BE2C (cell line): Measurements from ENCODE around the gene TOR1B.
A peak's percentile ranks its signal among the peaks of the same experiment; 100 is the strongest.

Experiments used
- DNase-seq: peaks from one replicate; pipeline ENCODE4 v3.0.0-alpha.2; 2020
- H3K27me3 ChIP-seq: fragments of 250-450 bp; sonication (Bioruptor Pico); 2 replicates; pipeline ENCODE4 v1.5.1; 2020; ENCODE audit warnings: mild to moderate bottlenecking
- H3K36me3 ChIP-seq: fragments of 250-450 bp; sonication (Bioruptor Pico); 2 replicates; pipeline ENCODE4 v1.5.1; 2020; ENCODE audit warnings: mild to moderate bottlenecking
- H3K4me1 ChIP-seq: fragments of 250-450 bp; sonication (Bioruptor Pico); 2 replicates; pipeline ENCODE4 v1.5.1; 2020
- H3K4me3 ChIP-seq: 2 replicates; pipeline ENCODE4 v1.5.1; 2011; ENCODE audit warnings: low read depth, low read length
- H3K9me3 ChIP-seq: fragments of 250-450 bp; sonication (Bioruptor Pico); 2 replicates; pipeline ENCODE4 v1.5.1; 2020
- TF ChIP-seq, protein P1 (sequence below): IDR thresholded peaks from 2 replicates; pipeline ENCODE4 v1.5.1; 2012; ENCODE audit warnings: mild to moderate bottlenecking, low read depth, low read length

TOR1B gene

DNA sequence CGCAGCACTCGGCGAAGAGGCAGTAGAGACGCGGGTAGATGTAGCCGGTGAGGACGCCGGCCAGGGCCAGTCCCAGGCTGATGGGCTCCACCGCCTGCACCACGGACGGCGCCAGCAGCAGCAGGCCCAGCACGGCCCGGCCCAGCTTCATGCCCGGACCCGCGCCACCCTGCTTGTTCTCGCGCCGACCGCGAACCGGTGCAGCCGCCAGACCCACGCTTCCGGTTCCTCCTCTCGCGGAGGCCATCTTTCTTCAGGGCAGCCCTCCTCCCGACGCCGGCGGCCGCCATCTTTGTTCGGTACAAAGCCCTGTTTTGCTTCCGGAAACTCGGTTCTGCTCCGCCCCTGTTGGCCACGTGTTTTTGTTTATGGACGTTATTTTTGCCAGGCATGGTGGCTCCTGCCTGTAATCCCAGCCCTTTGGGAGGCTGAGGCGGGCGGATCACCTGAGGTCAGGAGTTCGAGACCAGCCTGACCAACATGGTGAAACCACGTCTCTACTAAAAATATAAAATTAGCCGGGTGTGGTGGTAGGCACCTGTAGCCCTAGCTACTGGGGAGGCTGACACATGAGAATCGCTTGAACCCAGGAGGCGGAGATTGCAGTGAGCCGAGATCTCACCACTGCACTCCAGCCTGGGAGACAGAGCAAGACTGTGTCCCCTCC, 21.1 kb downstream of the TOR1B start, which contains the start of gene TOR1A:
Gene TOR1A (minus strand): TSS at position 202 of the 667 bp plus-strand sequence. CDS start 51 bp downstream, at position 151.
- H3K36me3 ChIP-seq: peaks cover 39% of the 10 kb centered on the region
- TF ChIP-seq, protein P1, sequence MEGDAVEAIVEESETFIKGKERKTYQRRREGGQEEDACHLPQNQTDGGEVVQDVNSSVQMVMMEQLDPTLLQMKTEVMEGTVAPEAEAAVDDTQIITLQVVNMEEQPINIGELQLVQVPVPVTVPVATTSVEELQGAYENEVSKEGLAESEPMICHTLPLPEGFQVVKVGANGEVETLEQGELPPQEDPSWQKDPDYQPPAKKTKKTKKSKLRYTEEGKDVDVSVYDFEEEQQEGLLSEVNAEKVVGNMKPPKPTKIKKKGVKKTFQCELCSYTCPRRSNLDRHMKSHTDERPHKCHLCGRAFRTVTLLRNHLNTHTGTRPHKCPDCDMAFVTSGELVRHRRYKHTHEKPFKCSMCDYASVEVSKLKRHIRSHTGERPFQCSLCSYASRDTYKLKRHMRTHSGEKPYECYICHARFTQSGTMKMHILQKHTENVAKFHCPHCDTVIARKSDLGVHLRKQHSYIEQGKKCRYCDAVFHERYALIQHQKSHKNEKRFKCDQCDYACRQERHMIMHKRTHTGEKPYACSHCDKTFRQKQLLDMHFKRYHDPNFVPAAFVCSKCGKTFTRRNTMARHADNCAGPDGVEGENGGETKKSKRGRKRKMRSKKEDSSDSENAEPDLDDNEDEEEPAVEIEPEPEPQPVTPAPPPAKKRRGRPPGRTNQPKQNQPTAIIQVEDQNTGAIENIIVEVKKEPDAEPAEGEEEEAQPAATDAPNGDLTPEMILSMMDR: no peak
- no peaks in the 10 kb centered on the region for H3K27me3 ChIP-seq
- peak within 1 kb of the TSS; percentile 79 for H3K4me3 ChIP-seq
- peak; percentile 96 for DNase-seq
- no peaks in the 10 kb centered on the region for H3K4me1 ChIP-seq
- H3K9me3 ChIP-seq: no peaks in the 10 kb centered on the region

DNA sequence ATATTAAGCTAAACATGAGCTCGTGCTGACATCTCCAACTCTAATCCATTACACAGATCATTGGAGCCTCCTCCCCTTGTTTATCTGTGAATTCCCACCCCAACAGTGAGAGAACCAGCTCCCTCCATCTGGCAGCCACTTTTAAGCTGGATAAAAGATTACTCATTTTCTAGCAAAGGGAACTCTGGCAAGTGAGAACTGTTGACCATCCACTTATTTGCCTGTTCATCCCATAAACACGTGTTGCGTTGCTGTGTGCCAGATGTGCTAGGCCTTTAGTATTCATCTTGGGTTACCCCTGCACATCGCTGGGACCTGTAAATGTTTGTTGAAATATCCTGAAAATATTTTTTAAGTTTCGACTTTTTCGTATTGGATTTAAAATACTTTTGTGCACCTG, 23.4 kb downstream of the TOR1B start:
- no peaks in the 10 kb centered on the region for H3K4me1 ChIP-seq
- no peak overlapping the region for H3K4me3 ChIP-seq
- no peak for DNase-seq
- no peaks in the 10 kb centered on the region for H3K27me3 ChIP-seq
- H3K9me3 ChIP-seq: no peaks in the 10 kb centered on the region
- H3K36me3 ChIP-seq: peaks cover 36% of the 10 kb centered on the region
- TF ChIP-seq, protein P1: no peak

DNA sequence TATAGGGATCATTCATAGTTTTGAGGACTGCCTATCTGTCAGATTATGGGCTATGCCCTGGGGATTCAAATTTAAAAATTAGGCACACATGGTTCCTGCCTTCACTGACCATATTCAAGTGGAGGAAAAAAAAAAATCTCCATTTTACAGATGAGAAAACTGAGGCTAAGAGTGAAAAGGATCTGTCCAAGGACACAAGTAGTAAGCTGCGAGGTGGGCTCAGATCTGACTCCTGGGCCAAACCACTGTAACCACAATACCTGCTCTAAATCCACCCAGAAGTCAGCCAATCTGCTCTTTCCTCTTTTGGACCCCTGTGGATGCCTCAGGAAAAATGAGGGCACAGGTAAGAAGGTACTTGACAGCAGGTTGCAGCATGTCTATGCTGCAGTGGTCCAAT, 23.8 kb downstream of the TOR1B start:
- Histone ChIP-seq H3K4me3 (no peak overlapping the region), H3K4me1 (no peaks in the 10 kb centered on the region), H3K9me3 (no peaks in the 10 kb centered on the region), H3K36me3 (peaks cover 36% of the 10 kb centered on the region), H3K27me3 (no peaks in the 10 kb centered on the region)
- no peak for DNase-seq
- TF ChIP-seq, protein P1: no peak

DNA sequence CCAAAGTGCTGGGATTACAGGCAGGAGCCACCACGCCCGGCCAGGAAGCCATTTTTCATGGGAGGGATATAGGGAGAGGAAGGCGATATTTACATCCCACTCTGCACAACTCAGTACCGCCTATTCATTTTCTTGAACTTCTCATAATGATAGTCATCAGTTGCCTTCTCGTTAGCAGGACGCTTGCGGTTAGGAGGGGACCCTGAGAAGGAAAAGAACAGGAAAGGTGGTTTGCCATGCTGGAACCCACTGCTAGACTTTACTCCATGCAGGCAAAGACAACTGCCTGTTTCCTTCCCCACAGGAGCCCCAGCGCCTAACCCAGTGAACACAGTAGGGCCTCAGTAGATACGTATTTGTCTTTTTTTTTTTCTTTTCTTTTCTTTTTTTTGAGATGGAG, 25.1 kb downstream of the TOR1B start:
- Histone ChIP-seq H3K36me3 (peaks cover 33% of the 10 kb centered on the region), H3K4me3 (no peak overlapping the region), H3K4me1 (no peaks in the 10 kb centered on the region), H3K9me3 (no peaks in the 10 kb centered on the region), H3K27me3 (no peaks in the 10 kb centered on the region)
- no peak for DNase-seq
- TF ChIP-seq, protein P1: no peak

DNA sequence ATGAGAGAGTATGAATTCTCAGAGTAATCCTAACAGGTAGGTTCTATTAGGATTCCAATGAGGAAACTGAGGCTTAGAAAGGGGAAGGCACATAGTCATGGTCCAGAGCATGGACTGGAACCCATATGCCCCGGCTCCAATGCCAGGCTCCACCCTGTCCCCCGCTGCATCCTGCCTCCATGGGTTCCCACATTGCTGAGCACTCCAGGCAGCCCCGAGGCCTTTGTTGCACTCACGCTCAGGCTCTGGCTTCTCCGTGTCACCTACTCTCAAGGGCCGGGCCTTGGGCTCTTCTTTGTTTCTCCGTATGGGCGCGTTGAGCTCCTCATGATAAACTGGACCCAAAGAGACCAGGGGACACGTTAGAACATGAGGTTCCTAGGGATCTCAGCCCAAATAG, 26.0 kb downstream of the TOR1B start:
- Histone ChIP-seq H3K36me3 (peaks cover 36% of the 10 kb centered on the region), H3K9me3 (no peaks in the 10 kb centered on the region), H3K4me3 (no peak overlapping the region), H3K27me3 (no peaks in the 10 kb centered on the region), H3K4me1 (no peaks in the 10 kb centered on the region)
- TF ChIP-seq, protein P1: no peak
- no peak for DNase-seq

DNA sequence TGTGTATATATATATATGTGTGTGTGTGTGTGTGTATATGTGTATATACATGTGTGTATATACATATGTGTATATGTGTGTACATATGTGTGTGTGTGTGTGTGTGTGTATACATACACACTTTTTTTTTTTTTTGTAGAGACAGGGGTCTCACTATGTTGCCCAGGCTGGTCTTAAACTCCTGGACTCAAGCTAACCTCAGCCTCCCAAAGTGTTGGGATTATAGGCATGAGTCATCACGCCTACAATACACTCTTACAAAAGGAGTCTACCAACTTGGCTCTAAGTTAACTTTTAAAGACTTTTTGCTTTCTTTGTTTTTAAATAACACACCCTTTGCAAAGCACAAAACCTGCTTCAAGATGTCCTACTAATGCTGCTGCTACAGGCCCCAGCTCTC, 30.0 kb downstream of the TOR1B start:
- H3K27me3 ChIP-seq: no peaks in the 10 kb centered on the region
- H3K36me3 ChIP-seq: peaks cover 34% of the 10 kb centered on the region
- DNase-seq: no peak
- TF ChIP-seq, protein P1: no peak
- H3K4me3 ChIP-seq: no peak overlapping the region
- no peaks in the 10 kb centered on the region for H3K4me1 ChIP-seq
- no peaks in the 10 kb centered on the region for H3K9me3 ChIP-seq
